IPS-11a (cell line): ENCODE results near the gene TSFM.
"Not testable (repeated sequence)": the region's sequence is repeated elsewhere in the genome, so short reads cannot be mapped to it uniquely, and the experiment has no call there.

Experiments
- H3K4me3 ChIP-seq: one replicate; pipeline ENCODE4 v1.5.1; 2013; ENCODE audit warnings: low read depth, low read length, control low read depth

TSFM gene

GRCh38 chr12:57813971-57814772 lies 31.6 kb downstream of the TSFM start:
- no peak overlapping the region for H3K4me3 ChIP-seq

- H3K4me3 ChIP-seq, result no peak overlapping the region
These were observed 32.8 kb downstream of the TSFM start for GRCh38 chr12:57815177-57816000.

GRCh38 chr12:57816001-57816854 lies 33.6 kb downstream of the TSFM start:
- H3K4me3 ChIP-seq, result no peak overlapping the region

GRCh38 chr12:57816855-57817151 lies 34.2 kb downstream of the TSFM start:
- H3K4me3 ChIP-seq, result no peak overlapping the region

- no peak overlapping the region for H3K4me3 ChIP-seq
These were observed 34.8 kb downstream of the TSFM start for GRCh38 chr12:57817261-57817989.

- H3K4me3 ChIP-seq, result not testable (repeated sequence)
These were observed 35.4 kb downstream of the TSFM start for GRCh38 chr12:57817990-57818331.

GRCh38 chr12:57820119-57820518 lies 37.5 kb downstream of the TSFM start:
- not testable (repeated sequence) for H3K4me3 ChIP-seq

- not testable (repeated sequence) for H3K4me3 ChIP-seq
These were observed 38.4 kb downstream of the TSFM start for GRCh38 chr12:57821015-57821414.

GRCh38 chr12:57821474-57822214 lies 39.1 kb downstream of the TSFM start:
- no peak overlapping the region for H3K4me3 ChIP-seq

- no peak overlapping the region for H3K4me3 ChIP-seq
These were observed 40.0 kb downstream of the TSFM start for GRCh38 chr12:57822392-57823130.

- no peak overlapping the region for H3K4me3 ChIP-seq
These were observed 40.7 kb downstream of the TSFM start for GRCh38 chr12:57823131-57823907.

- H3K4me3 ChIP-seq, result no peak overlapping the region
These were observed 41.5 kb downstream of the TSFM start for GRCh38 chr12:57823908-57824640.

GRCh38 chr12:57825451-57825850 lies 42.9 kb downstream of the TSFM start:
- no peak overlapping the region for H3K4me3 ChIP-seq

GRCh38 chr12:57826400-57826799 lies 43.8 kb downstream of the TSFM start:
- H3K4me3 ChIP-seq, result no peak overlapping the region

GRCh38 chr12:57826966-57827365 lies 44.4 kb downstream of the TSFM start:
- H3K4me3 ChIP-seq, result no peak overlapping the region

- no peak overlapping the region for H3K4me3 ChIP-seq
These were observed 46.6 kb downstream of the TSFM start for GRCh38 chr12:57829025-57829777.

- H3K4me3 ChIP-seq, result no peak overlapping the region
These were observed 47.8 kb downstream of the TSFM start for GRCh38 chr12:57830393-57830792.
